GM18505 (cell line): ENCODE results near the gene COG8.
"Not testable (repeated sequence)": the region's sequence is repeated elsewhere in the genome, so short reads cannot be mapped to it uniquely, and the experiment has no call there.

Experiments
- ATAC-seq: cut with Tn5 transposase; IDR thresholded peaks from one replicate; pipeline ENCODE4 v1.9.1; 2021; ENCODE audit not compliant: unreplicated experiment
- POLR2A ChIP-seq: IDR thresholded peaks from 4 replicates; pipeline ENCODE4 v1.6.1; 2011; ENCODE audit warnings: borderline replicate concordance; ENCODE audit not compliant: insufficient read depth, insufficient read length; ENCODE audit errors: extremely low read depth

COG8 gene

GRCh38 chr16:69365901-69366300, 26.5 kb upstream of the COG8 start:
- no peak for TF ChIP-seq POLR2A
- ATAC-seq: no peak

- no peak for TF ChIP-seq POLR2A
- ATAC-seq: no peak
These were observed 24.7 kb upstream of the COG8 start for GRCh38 chr16:69364088-69364487.

GRCh38 chr16:69363281-69363717, 23.9 kb upstream of the COG8 start:
- TF ChIP-seq POLR2A: no peak
- ATAC-seq: no peak

DNA sequence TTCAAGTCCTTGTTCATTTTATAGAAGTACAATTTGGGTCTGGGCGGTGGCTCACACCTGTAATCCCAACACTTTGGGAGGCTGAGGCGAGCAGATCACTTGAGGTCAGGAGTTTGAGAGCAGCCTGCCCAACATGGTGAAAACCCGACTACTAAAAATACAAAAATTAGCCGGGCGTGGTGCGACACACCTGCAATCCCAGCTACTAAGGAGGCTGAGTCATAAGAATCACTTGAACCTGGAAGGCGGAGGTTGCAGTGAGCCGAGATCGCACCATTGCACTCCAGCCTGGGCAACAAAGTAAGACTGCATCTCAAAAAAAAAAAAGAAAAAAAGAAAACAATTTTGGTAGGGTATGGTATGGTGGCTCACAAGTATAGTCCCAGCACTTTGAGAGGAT, 20.7 kb upstream of the COG8 start:
- not testable (repeated sequence) for ATAC-seq

DNA sequence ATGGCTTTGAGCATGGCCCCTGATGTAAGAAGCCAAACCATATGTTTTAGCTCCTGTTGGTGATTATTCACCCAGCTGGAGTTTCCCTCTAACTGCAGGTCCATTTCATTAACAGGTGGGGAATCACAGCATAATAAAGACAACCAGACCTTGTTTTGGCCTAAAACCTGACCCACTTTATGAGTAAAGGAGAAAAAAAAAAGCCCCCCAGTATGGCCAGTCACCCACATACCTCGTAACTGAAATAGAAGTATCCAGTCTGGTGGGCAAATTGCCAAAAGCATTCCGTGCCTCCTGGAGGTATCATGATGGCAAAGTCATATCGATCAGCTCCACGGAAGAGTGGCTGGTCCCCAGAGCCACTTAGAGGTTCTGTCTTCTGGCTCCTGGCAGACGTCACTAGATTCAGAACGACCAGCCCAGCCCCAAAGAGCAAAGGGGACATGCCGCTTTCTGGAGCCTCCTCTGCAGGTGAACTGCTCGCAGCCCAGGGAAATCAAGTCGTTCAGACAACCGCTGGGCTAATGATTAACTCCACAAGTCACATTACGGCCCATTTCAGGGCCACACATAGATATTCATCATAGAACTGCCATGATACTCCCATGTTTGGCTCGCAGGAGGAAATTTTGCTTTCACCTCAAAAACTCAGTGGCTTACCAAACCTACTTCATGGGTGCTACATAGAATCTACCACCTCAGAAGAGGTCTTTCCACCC, 12.1 kb upstream of the COG8 start, which contains the start of gene TMED6:
Gene TMED6 (minus strand): TSS at position 478 of the 719 bp plus-strand sequence. CDS start 33 bp downstream, at position 445.
- no peak for TF ChIP-seq POLR2A
- no peak for ATAC-seq

DNA sequence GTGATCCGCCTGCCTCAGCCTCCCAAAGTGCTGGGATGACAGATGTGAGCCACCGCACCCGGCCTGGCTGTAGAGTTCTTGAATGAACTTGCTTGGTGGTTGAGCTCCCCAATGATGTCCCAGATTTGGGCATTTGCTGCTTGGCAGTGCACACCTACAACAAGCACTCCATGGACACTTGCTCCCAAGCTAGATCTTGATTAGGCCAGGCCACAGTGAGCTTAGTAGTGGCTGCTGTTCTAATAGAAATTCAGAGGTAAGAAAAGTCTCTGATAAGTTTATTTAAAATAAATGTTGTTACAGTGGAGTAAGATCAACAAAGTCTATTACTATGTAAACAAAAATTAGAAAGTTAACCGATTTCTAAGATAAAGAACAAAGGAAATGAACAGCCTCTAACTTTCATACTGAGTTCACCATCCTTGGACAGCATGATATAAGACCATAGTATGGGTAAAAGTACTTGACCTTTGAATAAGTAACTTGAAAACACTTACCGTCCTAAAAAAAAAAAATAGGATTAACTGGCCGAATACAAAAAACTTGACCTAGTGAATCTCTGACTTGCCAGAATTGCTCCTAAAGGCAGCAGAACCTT, 11.3 kb upstream of the COG8 start:
- TF ChIP-seq POLR2A: no peak
- no peak for ATAC-seq

DNA sequence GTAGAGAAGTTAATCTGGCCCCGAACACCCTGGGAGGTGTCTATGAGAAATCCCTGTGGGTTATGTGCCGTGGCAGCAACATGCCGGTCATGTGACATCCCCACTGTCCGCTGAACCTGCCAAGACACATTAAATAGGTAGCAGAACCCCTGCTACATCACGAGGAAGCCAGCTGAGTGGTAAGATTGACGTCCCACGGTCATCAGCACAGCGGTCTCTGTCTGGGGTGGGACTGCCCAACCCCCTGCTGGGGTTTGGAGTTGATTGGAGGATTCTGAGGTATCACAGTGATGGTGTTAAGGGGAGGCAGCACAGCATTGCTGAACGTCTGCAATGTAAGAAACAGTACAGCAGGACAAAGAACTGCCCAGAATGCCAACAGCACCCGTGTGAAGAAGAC, 10.2 kb upstream of the COG8 start:
- no peak for TF ChIP-seq POLR2A
- ATAC-seq: no peak

GRCh38 chr16:69348222-69348621, 8.9 kb upstream of the COG8 start:
- no peak for TF ChIP-seq POLR2A
- no peak for ATAC-seq

DNA sequence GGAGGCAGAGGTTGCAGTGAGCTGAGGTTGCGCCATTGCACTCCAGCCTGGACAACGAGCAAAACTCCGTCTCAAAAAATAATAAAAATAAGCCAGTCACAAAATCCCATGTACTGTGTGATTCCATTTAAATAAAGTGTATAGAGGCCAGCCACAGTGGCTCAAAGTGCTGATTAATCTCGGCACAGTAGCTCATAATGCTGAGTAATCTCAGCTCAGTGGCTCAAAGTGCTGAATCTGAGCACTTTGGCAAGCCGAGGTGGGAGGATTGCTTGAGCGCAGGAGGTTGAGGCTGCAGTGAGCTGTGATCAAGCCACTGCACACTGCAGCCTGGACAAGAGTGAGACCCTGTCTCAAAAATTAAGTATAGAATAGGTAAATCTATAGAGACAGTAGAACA, 7.3 kb upstream of the COG8 start:
- ATAC-seq: no peak
- TF ChIP-seq POLR2A: no peak

DNA sequence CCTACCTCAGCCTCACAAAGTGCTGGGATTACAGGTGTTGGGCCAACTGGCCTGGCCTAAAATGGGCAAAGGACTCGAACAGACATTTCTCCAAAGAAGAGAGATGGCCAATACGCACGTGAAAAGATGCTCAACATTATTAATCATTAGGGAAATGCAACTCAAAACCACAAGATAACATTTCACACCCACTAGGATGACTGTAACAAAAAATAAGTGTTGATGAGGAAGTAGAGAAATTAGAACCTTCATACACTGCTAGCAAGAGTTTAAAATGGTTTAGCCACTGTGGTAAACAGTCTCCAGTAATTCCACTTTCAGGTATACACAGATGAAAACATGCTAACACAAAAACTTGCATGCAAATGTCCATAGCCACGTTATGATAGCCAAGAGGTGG, 6.6 kb upstream of the COG8 start:
- no peak for TF ChIP-seq POLR2A
- no peak for ATAC-seq

- TF ChIP-seq POLR2A: no peak
- no peak for ATAC-seq
These were observed 4.8 kb upstream of the COG8 start for GRCh38 chr16:69344171-69344570.

- ATAC-seq: no peak
- TF ChIP-seq POLR2A: no peak
These were observed 806 bp upstream of the COG8 start for GRCh38 chr16:69340095-69340644.

DNA sequence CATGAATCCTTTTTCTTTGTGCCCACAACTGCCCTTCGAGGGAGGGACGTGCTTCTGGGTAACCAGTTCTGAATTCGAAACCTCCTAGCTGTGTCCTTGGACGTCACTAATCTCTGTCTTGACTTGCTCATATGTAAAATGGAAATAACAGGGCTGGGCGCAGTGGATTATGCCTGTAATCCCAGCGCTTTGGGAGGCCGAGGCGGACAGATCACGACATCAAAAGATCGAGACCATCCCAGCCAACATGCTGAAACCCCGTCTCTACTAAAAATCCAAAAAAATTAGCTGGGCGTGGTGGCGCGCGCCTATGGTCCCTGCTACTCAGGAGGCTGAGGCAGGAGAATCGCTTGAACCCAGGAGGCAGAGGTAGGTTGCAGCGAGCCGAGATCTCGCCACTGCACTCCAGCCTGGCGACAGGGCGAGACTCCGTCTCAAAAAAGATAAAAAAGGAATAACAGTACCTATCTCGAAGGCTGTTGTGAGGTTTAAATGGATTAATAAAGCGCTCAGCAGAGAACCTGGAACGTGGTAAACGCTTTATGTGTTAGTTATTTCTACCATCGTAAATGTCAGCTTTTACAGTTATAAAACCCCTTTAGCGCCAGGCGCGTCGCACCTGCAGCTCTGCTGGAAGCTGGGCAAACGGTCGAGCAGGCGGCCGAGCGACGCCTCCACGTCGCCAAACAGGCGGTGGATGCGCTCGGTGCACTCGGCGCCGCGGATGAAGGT, 641 bp downstream of the COG8 start:
- ATAC-seq: no peak
- TF ChIP-seq POLR2A: no peak

GRCh38 chr16:69334696-69335095, 4.7 kb downstream of the COG8 start:
- ATAC-seq: no peak
- no peak for TF ChIP-seq POLR2A
